ENCODE data around the gene LIN54.

The LIN54 gene

DNA sequence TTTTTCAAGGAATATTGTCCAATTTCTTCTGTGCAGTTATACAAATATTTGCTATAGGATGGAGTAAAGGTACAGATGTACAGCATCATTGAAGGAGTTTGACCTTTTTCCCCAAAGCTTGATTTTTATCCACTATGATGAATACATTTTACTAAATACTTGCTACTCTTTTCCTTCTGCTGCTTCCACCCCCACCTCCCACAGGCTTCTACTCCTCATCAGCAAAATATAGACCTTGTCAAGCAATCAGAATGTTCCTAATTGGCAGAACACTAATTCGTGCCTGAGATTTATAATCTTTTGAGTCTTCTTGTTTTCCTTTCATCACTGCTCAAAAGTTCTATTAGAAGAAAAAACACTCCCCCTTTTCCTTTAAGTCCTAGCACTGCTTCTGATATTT is 113.9 kb downstream of the LIN54 start (continued):
- TF ChIP-seq CSDC2 (CRISPR knock-in tag; IDR thresholded peaks at IDR 0.05), result no peak
- TF ChIP-seq ESRRG (CRISPR knock-in tag; IDR thresholded peaks at IDR 0.05), result no peak
- no peak for TF ChIP-seq ZNF70 (CRISPR knock-in tag; IDR thresholded peaks at IDR 0.05)

DNA sequence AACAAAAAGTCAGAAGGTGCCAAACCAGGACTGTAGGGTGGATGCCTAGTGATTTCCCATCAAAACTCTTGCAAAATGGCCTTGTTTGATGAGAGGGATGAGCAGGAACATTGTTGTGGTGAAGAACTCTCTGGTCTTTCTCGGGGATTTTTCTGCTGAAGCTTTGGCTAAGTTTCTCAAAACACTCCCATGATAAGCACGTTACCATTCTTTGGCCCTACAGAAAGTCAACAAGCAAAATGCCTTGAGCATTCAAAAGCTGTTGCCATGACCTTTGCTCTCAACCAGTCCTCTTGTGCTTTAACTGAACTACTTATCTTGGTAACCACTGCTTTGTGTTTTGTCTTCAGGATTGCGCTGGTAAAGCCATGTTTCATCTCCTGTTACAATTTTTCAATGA is 116.7 kb downstream of the LIN54 start:
- TF ChIP-seq, protein P1, sequence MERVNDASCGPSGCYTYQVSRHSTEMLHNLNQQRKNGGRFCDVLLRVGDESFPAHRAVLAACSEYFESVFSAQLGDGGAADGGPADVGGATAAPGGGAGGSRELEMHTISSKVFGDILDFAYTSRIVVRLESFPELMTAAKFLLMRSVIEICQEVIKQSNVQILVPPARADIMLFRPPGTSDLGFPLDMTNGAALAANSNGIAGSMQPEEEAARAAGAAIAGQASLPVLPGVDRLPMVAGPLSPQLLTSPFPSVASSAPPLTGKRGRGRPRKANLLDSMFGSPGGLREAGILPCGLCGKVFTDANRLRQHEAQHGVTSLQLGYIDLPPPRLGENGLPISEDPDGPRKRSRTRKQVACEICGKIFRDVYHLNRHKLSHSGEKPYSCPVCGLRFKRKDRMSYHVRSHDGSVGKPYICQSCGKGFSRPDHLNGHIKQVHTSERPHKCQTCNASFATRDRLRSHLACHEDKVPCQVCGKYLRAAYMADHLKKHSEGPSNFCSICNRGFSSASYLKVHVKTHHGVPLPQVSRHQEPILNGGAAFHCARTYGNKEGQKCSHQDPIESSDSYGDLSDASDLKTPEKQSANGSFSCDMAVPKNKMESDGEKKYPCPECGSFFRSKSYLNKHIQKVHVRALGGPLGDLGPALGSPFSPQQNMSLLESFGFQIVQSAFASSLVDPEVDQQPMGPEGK (CRISPR knock-in tag; IDR thresholded peaks at IDR 0.05; ENCODE audit: borderline replicate concordance), result no peak
- no peak for TF ChIP-seq SNAI2 (CRISPR knock-in tag; IDR thresholded peaks at IDR 0.05)
- no peak for TF ChIP-seq GLIS3 (CRISPR knock-in tag; IDR thresholded peaks at IDR 0.05)
- TF ChIP-seq ESRRG (CRISPR knock-in tag; IDR thresholded peaks at IDR 0.05), result no peak
- TF ChIP-seq ZNF565 (CRISPR knock-in tag; conservative IDR thresholded peaks at IDR 0.05; ENCODE audit: low read depth), result no peak
- no peak for TF ChIP-seq ISL1 (CRISPR knock-in tag; IDR thresholded peaks at IDR 0.05)
- TF ChIP-seq, protein P2, sequence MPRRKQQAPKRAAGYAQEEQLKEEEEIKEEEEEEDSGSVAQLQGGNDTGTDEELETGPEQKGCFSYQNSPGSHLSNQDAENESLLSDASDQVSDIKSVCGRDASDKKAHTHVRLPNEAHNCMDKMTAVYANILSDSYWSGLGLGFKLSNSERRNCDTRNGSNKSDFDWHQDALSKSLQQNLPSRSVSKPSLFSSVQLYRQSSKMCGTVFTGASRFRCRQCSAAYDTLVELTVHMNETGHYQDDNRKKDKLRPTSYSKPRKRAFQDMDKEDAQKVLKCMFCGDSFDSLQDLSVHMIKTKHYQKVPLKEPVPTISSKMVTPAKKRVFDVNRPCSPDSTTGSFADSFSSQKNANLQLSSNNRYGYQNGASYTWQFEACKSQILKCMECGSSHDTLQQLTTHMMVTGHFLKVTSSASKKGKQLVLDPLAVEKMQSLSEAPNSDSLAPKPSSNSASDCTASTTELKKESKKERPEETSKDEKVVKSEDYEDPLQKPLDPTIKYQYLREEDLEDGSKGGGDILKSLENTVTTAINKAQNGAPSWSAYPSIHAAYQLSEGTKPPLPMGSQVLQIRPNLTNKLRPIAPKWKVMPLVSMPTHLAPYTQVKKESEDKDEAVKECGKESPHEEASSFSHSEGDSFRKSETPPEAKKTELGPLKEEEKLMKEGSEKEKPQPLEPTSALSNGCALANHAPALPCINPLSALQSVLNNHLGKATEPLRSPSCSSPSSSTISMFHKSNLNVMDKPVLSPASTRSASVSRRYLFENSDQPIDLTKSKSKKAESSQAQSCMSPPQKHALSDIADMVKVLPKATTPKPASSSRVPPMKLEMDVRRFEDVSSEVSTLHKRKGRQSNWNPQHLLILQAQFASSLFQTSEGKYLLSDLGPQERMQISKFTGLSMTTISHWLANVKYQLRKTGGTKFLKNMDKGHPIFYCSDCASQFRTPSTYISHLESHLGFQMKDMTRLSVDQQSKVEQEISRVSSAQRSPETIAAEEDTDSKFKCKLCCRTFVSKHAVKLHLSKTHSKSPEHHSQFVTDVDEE (CRISPR knock-in tag; IDR thresholded peaks at IDR 0.05), result no peak
- no peak for TF ChIP-seq OSR1 (CRISPR knock-in tag; IDR thresholded peaks at IDR 0.05)
- no peak for TF ChIP-seq ZNF8 (CRISPR knock-in tag; IDR thresholded peaks at IDR 0.05)
- no peak for TF ChIP-seq ZC3H10 (CRISPR knock-in tag; IDR thresholded peaks at IDR 0.05)
- no peak for TF ChIP-seq PPARA (CRISPR knock-in tag; IDR thresholded peaks at IDR 0.05; ENCODE audit: borderline replicate concordance)
- TF ChIP-seq, protein P3, sequence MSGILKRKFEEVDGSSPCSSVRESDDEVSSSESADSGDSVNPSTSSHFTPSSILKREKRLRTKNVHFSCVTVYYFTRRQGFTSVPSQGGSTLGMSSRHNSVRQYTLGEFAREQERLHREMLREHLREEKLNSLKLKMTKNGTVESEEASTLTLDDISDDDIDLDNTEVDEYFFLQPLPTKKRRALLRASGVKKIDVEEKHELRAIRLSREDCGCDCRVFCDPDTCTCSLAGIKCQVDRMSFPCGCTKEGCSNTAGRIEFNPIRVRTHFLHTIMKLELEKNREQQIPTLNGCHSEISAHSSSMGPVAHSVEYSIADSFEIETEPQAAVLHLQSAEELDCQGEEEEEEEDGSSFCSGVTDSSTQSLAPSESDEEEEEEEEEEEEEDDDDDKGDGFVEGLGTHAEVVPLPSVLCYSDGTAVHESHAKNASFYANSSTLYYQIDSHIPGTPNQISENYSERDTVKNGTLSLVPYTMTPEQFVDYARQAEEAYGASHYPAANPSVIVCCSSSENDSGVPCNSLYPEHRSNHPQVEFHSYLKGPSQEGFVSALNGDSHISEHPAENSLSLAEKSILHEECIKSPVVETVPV (CRISPR knock-in tag; IDR thresholded peaks at IDR 0.05), result no peak
- TF ChIP-seq ZNF70 (CRISPR knock-in tag; IDR thresholded peaks at IDR 0.05), result no peak
- no peak for TF ChIP-seq TCF4 (CRISPR knock-in tag; IDR thresholded peaks at IDR 0.05; ENCODE audit: borderline replicate concordance)
- no peak for ATAC-seq

DNA sequence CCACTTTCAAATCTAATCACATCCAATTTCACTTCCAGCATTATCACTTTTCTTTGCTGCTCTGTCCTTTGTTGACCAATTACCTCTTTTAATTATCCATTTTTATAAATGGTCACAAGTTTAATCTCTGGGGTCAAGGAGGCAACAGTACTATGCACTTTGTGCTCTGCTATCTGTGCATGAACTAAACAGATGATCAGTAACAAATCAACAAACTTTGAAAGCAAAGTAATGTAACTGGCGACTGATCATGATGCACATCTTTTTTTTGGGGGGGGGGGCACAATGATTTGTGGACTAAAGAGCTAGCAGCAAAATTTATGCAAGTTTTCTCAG is 118.2 kb downstream of the LIN54 start:
- no peak for TF ChIP-seq BACH2 (CRISPR knock-in tag; IDR thresholded peaks at IDR 0.05; ENCODE audit: borderline replicate concordance)
- TF ChIP-seq TCF4 (CRISPR knock-in tag; IDR thresholded peaks at IDR 0.05; ENCODE audit: borderline replicate concordance), result no peak
- ATAC-seq, result no peak

DNA sequence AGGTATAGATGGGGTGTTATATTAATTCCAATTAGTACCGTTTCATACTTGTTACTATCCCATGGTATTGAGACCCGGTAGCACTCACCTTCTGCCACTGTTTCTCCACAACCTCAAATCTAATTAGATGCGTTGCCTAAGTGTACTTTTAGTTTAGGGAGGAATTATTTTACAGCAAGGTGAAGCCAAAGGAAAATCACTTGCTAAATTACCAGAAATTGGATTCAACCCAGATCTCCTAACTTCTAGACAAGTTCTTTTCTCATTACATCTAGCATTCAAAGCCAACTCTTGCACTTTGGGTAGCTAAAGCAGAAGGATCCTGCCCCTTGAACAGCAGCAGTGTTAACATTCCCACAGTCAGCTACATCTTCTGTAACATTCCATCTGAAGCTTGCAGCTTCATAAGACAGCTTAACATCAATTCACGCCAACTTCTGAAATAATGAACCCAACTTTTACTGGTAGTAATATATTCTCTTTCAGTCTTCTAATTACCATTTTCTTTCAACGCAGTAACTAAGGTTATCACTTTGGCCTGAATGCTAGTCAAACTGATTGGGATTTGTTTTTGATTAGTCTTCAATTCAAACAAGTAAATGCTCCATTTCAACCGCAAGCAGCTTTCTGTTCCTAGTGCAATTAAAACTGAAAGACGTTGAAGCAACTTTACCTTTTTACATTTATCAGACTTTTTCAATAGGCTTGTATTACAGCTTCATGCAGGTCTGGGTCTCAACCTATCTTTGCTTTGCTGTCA is 118.7 kb downstream of the LIN54 start:
- peak; percentile 14 for ATAC-seq
- TF ChIP-seq TCF4 (CRISPR knock-in tag; IDR thresholded peaks at IDR 0.05; ENCODE audit: borderline replicate concordance), result no peak
- TF ChIP-seq, protein P4, sequence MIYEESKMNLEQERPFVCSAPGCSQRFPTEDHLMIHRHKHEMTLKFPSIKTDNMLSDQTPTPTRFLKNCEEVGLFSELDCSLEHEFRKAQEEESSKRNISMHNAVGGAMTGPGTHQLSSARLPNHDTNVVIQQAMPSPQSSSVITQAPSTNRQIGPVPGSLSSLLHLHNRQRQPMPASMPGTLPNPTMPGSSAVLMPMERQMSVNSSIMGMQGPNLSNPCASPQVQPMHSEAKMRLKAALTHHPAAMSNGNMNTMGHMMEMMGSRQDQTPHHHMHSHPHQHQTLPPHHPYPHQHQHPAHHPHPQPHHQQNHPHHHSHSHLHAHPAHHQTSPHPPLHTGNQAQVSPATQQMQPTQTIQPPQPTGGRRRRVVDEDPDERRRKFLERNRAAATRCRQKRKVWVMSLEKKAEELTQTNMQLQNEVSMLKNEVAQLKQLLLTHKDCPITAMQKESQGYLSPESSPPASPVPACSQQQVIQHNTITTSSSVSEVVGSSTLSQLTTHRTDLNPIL (CRISPR knock-in tag; IDR thresholded peaks at IDR 0.05; ENCODE audit: low read depth), result no peak
- TF ChIP-seq ZNF8 (CRISPR knock-in tag; IDR thresholded peaks at IDR 0.05), result no peak
- no peak for TF ChIP-seq GLIS3 (CRISPR knock-in tag; IDR thresholded peaks at IDR 0.05)
- TF ChIP-seq RARB (CRISPR knock-in tag; IDR thresholded peaks at IDR 0.05), result no peak
- TF ChIP-seq, protein P5, sequence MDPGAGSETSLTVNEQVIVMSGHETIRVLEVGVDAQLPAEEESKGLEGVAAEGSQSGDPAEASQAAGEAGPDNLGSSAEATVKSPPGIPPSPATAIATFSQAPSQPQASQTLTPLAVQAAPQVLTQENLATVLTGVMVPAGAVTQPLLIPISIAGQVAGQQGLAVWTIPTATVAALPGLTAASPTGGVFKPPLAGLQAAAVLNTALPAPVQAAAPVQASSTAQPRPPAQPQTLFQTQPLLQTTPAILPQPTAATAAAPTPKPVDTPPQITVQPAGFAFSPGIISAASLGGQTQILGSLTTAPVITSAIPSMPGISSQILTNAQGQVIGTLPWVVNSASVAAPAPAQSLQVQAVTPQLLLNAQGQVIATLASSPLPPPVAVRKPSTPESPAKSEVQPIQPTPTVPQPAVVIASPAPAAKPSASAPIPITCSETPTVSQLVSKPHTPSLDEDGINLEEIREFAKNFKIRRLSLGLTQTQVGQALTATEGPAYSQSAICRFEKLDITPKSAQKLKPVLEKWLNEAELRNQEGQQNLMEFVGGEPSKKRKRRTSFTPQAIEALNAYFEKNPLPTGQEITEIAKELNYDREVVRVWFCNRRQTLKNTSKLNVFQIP (CRISPR knock-in tag; IDR thresholded peaks at IDR 0.05; ENCODE audit: borderline replicate concordance, low read depth), result no peak
- TF ChIP-seq BACH2 (CRISPR knock-in tag; IDR thresholded peaks at IDR 0.05; ENCODE audit: borderline replicate concordance), result no peak
- no peak for TF ChIP-seq CSDC2 (CRISPR knock-in tag; IDR thresholded peaks at IDR 0.05)
- TF ChIP-seq ZFP3 (CRISPR knock-in tag; IDR thresholded peaks at IDR 0.05), result no peak
- TF ChIP-seq, protein P2 (CRISPR knock-in tag; IDR thresholded peaks at IDR 0.05), result no peak
- no peak for TF ChIP-seq OSR1 (CRISPR knock-in tag; IDR thresholded peaks at IDR 0.05)
- TF ChIP-seq ZFP30 (CRISPR knock-in tag; IDR thresholded peaks at IDR 0.05), result no peak
- TF ChIP-seq ZNF565 (CRISPR knock-in tag; conservative IDR thresholded peaks at IDR 0.05; ENCODE audit: low read depth), result no peak
- no peak for TF ChIP-seq ISL1 (CRISPR knock-in tag; IDR thresholded peaks at IDR 0.05)
- TF ChIP-seq, protein P3 (CRISPR knock-in tag; IDR thresholded peaks at IDR 0.05), result no peak
- no peak for TF ChIP-seq PPARA (CRISPR knock-in tag; IDR thresholded peaks at IDR 0.05; ENCODE audit: borderline replicate concordance)

Measured in SK-N-SH treated with all-trans-retinoic acid at 6 μM for 48 hours (cell line).